IMR-90 (cell line): ENCODE measurements around the gene FAM151A. TPM values are rescaled to one million over a fixed set of nuclear protein-coding genes. Genes with fewer than 3 reads are reported as not detected.

Source experiments
- ATAC-seq: fragments of 200-7000 bp; cut with Tn5 transposase; 2 replicates; pipeline ENCODE4 v1.9.1; 2020; ENCODE audit warnings: low read depth, mild to moderate bottlenecking, moderate library complexity
- BruUV-seq: library from RNA; stranded (reverse); fragments of 400-500 nt; replicated peaks from 2 replicates; lab custom pipeline; 2021; lab: Mats Ljungman, UMichigan
- CTCF ChIA-PET: fragments of 300-600 bp; formaldehyde crosslinking; extraction: SDS; loops from one replicate; lab custom pipeline; 2021; ENCODE audit warnings: antibody characterized with exemption; lab: Yijun Ruan, JAX
- POLR2A ChIA-PET: fragments of 300-600 bp; sonication (Branson Sonifier 250); formaldehyde crosslinking; loops from one replicate; lab custom pipeline; 2022; ENCODE audit warnings: antibody characterized with exemption; ENCODE audit not compliant: unreplicated experiment; lab: Charles Lee
- DNase-seq: peaks from one replicate; pipeline ENCODE4 v3.0.0; 2013
- H2AFZ ChIP-seq: replicated peaks from 2 replicates; pipeline ENCODE3; 2013; ENCODE audit warnings: low read length, mild to moderate bottlenecking; ENCODE audit not compliant: poor library complexity
- H2AK5ac ChIP-seq: 2 replicates; pipeline ENCODE4 v1.6.1; 2013; ENCODE audit warnings: low read depth, low read length, inconsistent platforms
- H2AK9ac ChIP-seq: replicated peaks from 2 replicates; pipeline ENCODE3; 2013; ENCODE audit warnings: mild to moderate bottlenecking, low read depth, low read length, moderate library complexity; ENCODE audit not compliant: poor library complexity
- H2BK120ac ChIP-seq: 2 replicates; pipeline ENCODE4 v1.6.1; 2013; ENCODE audit warnings: low read depth, low read length, inconsistent platforms
- H2BK15ac ChIP-seq: 3 replicates; pipeline ENCODE4 v1.6.1; 2013; ENCODE audit warnings: low read depth, low read length, inconsistent platforms
- H2BK20ac ChIP-seq: 2 replicates; pipeline ENCODE4 v1.6.1; 2013; ENCODE audit warnings: low read depth, mild to moderate bottlenecking, inconsistent platforms, low read length, moderate library complexity
- H2BK5ac ChIP-seq: 2 replicates; pipeline ENCODE4 v1.6.1; 2013; ENCODE audit warnings: mild to moderate bottlenecking, low read depth, low read length, inconsistent platforms; ENCODE audit not compliant: poor library complexity, severe bottlenecking
- H3K14ac ChIP-seq: replicated peaks from 2 replicates; pipeline ENCODE4 v1.6.1; 2013; ENCODE audit warnings: low read depth, low read length, inconsistent platforms
- H3K18ac ChIP-seq: 2 replicates; pipeline ENCODE4 v1.6.1; 2013; ENCODE audit warnings: low read depth, low read length, control low read depth
- H3K23ac ChIP-seq: 2 replicates; pipeline ENCODE4 v1.6.1; 2013; ENCODE audit warnings: low read depth, low read length, inconsistent platforms
- H3K27ac ChIP-seq: 2 replicates; pipeline ENCODE4 v1.5.1; 2013; ENCODE audit warnings: mild to moderate bottlenecking, control low read depth, low read length; ENCODE audit not compliant: insufficient read depth
- H3K27me3 ChIP-seq: 2 replicates; pipeline ENCODE4 v1.6.1; 2013; ENCODE audit warnings: low read length; ENCODE audit not compliant: control insufficient read depth, insufficient read depth
- H3K36me3 ChIP-seq: 2 replicates; pipeline ENCODE4 v1.6.1; 2013; ENCODE audit warnings: low read length, mixed read lengths; ENCODE audit not compliant: control insufficient read depth, insufficient read depth
- H3K4ac ChIP-seq: 2 replicates; pipeline ENCODE4 v1.6.1; 2013; ENCODE audit warnings: low read depth, low read length, inconsistent platforms
- H3K4me1 ChIP-seq: 2 replicates; pipeline ENCODE4 v1.6.1; 2013; ENCODE audit warnings: low read length, mixed read lengths; ENCODE audit not compliant: control insufficient read depth, insufficient read depth
- H3K4me2 ChIP-seq: 2 replicates; pipeline ENCODE4 v1.6.1; 2013; ENCODE audit warnings: low read depth, mild to moderate bottlenecking, control low read depth, low read length, moderate library complexity
- H3K4me3 ChIP-seq: 2 replicates; pipeline ENCODE4 v1.5.1; 2013; ENCODE audit warnings: low read depth, mild to moderate bottlenecking, control low read depth, low read length, moderate library complexity; ENCODE audit not compliant: insufficient read depth
- H3K56ac ChIP-seq: 2 replicates; pipeline ENCODE4 v1.6.1; 2013; ENCODE audit warnings: low read length, inconsistent platforms; ENCODE audit not compliant: insufficient read depth; ENCODE audit errors: extremely low read depth
- H3K79me1 ChIP-seq, 2 experiments: 2 replicates each; pipeline ENCODE4 v1.6.1; 2013; ENCODE audit warnings: low read length in 2 of 2, inconsistent platforms in 1 of 2, low read depth in 1 of 2
- H3K9ac ChIP-seq: 2 replicates; pipeline ENCODE4 v1.6.1; 2013; ENCODE audit warnings: low read depth, low read length, control low read depth
- H3K9me1 ChIP-seq: 2 replicates; pipeline ENCODE4 v1.6.1; 2013; ENCODE audit warnings: low read length, inconsistent platforms; ENCODE audit not compliant: insufficient read depth
- H3K9me3 ChIP-seq: 2 replicates; pipeline ENCODE4 v1.6.1; 2013; ENCODE audit warnings: low read length; ENCODE audit not compliant: control insufficient read depth, insufficient read depth
- H4K20me1 ChIP-seq: 2 replicates; pipeline ENCODE4 v1.6.1; 2013; ENCODE audit warnings: low read length, inconsistent platforms; ENCODE audit not compliant: insufficient read depth
- H4K5ac ChIP-seq: 2 replicates; pipeline ENCODE4 v1.6.1; 2013; ENCODE audit warnings: mild to moderate bottlenecking, low read depth, low read length, control low read depth
- H4K8ac ChIP-seq, 2 experiments: 2 replicates each; pipeline ENCODE4 v1.6.1; 2013; ENCODE audit warnings: low read depth in 2 of 2, low read length in 2 of 2, control low read depth in 1 of 2, inconsistent platforms in 1 of 2
- H4K91ac ChIP-seq: 2 replicates; pipeline ENCODE4 v1.6.1; 2013; ENCODE audit warnings: low read depth, low read length, inconsistent platforms; ENCODE audit not compliant: insufficient read depth
- BHLHE40 ChIP-seq: fragments of 150-350 bp; IDR thresholded peaks from 2 replicates; pipeline ENCODE4 v1.6.1; 2016; ENCODE audit warnings: mild to moderate bottlenecking, low read depth, low read length
- CHD1 ChIP-seq: IDR thresholded peaks from 2 replicates; pipeline ENCODE4 v1.6.1; 2012; ENCODE audit warnings: low read depth, low read length, improper control_type of control experiment
- MAFK ChIP-seq: IDR thresholded peaks from 2 replicates; pipeline ENCODE4 v1.6.1; 2012; ENCODE audit warnings: low read depth, low read length, improper control_type of control experiment
- NFE2L2 ChIP-seq: fragments of 150-350 bp; IDR thresholded peaks from 2 replicates; pipeline ENCODE4 v1.6.1; 2016; ENCODE audit warnings: low read depth, mild to moderate bottlenecking, low read length
- POLR2A ChIP-seq: IDR thresholded peaks from 2 replicates; pipeline ENCODE4 v1.6.1; 2012; ENCODE audit warnings: mild to moderate bottlenecking, low read depth, low read length
- RFX5 ChIP-seq: IDR thresholded peaks from 2 replicates; pipeline ENCODE4 v1.8.0; 2012; ENCODE audit warnings: low read depth, mild to moderate bottlenecking, low read length, moderate library complexity
- WGBS, 2 experiments: methylation state at CpG; one replicate each; pipeline versions ENCODE4 v1.1.5 to v1.1.7; 2013; ENCODE audit warnings: missing lambda C conversion rate in 2 of 2; ENCODE audit not compliant: insufficient read length in 1 of 2; ENCODE audit errors: extremely low coverage in 2 of 2; 5-methylcytosine and 5-hydroxymethylcytosine counted together
- dilution Hi-C: fragments of 300-500 bp; cut with HindIII; formaldehyde crosslinking; loops from one replicate; pipeline ENCODE4 v1.14.3; 2018; ENCODE audit warnings: low sequenced_read_pairs; ENCODE audit not compliant: unreplicated experiment
- in situ Hi-C: fragments of 300-500 bp; cut with MboI; formaldehyde crosslinking; loops from 3 replicates; pipeline ENCODE4 v1.14.3; 2019; ENCODE audit warnings: low sequenced_read_pairs, inconsistent platforms, mixed read lengths
- intact Hi-C: fragments of 100-400 bp; cut with micrococcal nuclease; formaldehyde crosslinking; loops from 2 replicates; pipeline ENCODE4 v1.10.0; 2022
- polyA plus RNA-seq, 3 experiments: library from polyadenylated mRNA; depleted of rRNA; stranded (reverse); fragments of >200 nt; gene quantifications; 2 replicates each; pipeline ENCODE4 v1.2.3, GENCODE V29; 2012; ENCODE audit warnings: low replicate concordance in 1 of 3
- total RNA-seq: library from RNA; depleted of rRNA; stranded (reverse); fragments of >200 nt; gene quantifications from 2 replicates; pipeline ENCODE4 v1.2.3, GENCODE V29; 2012

Gene FAM151A
- total and polyA plus RNA-seq, 2 of the 4 experiments (the other 2 are of a cell fraction): not detected

DNA sequence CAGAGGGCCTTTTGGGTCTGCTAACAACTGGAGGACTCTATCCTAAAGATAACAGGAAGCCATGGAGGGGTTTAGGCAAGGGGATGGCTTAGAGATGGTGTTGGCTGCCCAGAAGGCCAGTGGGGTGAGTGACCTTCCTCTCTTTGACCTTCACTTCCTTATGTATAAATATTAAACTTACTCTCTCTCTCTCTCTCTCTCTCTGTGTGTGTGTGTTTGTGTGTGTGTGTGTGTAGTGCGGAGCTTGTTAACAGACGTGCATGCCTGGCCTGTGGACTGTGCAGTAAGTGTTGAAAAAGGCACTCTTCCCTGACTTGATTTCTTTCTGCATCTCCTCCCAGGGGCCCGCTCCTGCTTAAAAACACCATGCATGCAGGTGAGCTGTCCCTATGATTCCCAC lies 28.3 kb upstream of the FAM151A start:
- dilution Hi-C loops (no loop called here), intact Hi-C loops (no loop called here), in situ Hi-C loops (no loop called here)
- ChIA-PET POLR2A (no interaction called here), CTCF (no interaction called here)
- Histone ChIP-seq H4K20me1 (no peaks in the 10 kb centered on the region), H3K4ac (no peak overlapping the region), H3K56ac (no peak overlapping the region), H2BK20ac (no peak overlapping the region), H3K27ac (no peak overlapping the region), H3K4me1 (no peaks in the 10 kb centered on the region), H4K5ac (no peak overlapping the region), H3K18ac (no peak overlapping the region), H3K9ac (no peak overlapping the region), H2BK120ac (no peak overlapping the region), H2AFZ (no peak overlapping the region), H2BK5ac (no peak overlapping the region), H3K9me3 (no peaks in the 10 kb centered on the region), H2AK5ac (no peak overlapping the region), H3K4me2 (no peak overlapping the region), H3K4me3 (no peak overlapping the region), H4K8ac (no peak overlapping the region), H2BK15ac (no peak overlapping the region), H4K91ac (no peak overlapping the region), H3K79me1 (no peaks in the 10 kb centered on the region), H3K9me1 (no peaks in the 10 kb centered on the region), H3K36me3 (no peaks in the 10 kb centered on the region), H3K23ac (no peak overlapping the region), H3K14ac (no peak overlapping the region), H3K27me3 (peaks cover 34% of the 10 kb centered on the region), H2AK9ac (no peak overlapping the region)
- WGBS, 2 experiments: no CpG with 5 or more reads among the region's 3 CpGs
- DNase-seq: no peak
- no peak for ATAC-seq
- BruUV-seq: no TSS peak
- TF ChIP-seq BHLHE40 (no peak), POLR2A (no peak), RFX5 (no peak), MAFK (no peak), NFE2L2 (no peak), CHD1 (no peak)
